ENCODE results near the gene FERMT3.
"Not testable (repeated sequence)": the region's sequence is repeated elsewhere in the genome, so short reads cannot be mapped to it uniquely, and the experiment has no call there.

The FERMT3 gene

DNA sequence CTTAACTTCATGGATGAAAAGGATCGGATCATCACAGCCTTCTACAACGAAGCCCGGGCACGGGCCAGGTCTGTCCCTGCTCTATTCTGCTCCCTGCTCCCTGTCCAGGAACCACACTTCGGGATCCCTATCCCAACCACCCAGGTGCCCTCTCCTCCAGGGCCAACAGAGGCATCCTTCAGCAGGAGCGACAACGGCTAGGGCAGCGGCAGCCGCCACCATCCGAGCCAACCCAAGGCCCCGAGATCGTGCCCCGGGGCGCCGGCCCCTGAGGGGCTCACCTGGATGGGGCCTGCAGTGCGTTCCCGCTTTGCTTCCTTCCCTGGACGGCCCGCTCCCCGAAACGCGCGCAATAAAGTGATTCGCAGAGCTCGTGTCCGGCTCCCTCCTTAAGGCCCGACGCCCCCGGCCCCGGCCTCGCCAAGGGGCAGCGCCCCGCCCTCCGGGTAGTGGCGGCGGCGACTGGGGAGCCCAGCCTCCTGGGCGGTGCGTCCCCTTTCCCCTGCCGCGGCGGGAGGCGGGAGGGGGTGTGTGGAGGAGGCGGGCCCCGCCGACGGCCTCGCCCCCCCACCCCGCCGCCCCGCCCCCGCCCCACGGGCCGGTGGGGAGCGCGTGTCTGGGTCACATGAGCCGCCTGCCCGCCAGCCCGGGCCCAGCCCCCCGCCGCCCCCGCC is 27.5 kb downstream of the FERMT3 start, which contains the start of gene VEGFB:
VEGFB (plus strand) TSS at position 672 of the 674 bp plus-strand sequence. CDS start 250 bp downstream, outside the sequence.
- DNase-seq (ENCODE audit: low read depth in 1 of 2, low spot score in 1 of 2) = peak; percentile 55 to 62

DNA sequence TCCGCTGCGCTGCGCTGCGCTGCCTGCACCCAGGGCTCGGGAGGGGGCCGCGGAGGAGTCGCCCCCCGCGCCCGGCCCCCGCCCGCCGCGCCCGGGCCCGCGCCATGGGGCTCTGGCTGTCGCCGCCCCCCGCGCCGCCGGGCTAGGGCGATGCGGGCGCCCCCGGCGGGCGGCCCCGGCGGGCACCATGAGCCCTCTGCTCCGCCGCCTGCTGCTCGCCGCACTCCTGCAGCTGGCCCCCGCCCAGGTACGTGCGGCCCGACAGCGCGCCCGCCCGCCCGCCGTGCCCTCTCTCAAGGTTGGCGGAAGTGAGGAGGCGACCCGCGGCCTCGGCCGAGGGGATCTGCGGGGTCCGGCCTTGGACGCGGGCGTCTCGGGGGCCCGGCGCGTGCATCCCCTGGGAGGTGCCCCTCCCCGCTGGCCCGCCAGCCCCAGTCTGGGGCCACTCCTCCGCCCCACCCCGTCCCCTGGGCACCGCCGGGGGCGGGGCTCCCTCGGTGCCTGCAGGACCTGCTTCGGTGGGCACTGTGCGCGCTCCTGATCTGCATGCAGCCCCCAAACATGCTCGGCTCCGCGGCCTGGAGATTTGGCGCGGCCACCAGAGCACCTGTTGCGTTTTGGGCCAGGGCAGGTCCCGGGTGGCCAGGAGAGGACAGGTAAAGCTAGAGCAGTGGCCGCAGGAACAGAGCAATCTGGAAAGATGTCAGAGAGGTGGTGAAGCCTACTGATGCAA is 28.3 kb downstream of the FERMT3 start:
- DNase-seq (ENCODE audit: low read depth in 1 of 2, low spot score in 1 of 2) = no peak

DNA sequence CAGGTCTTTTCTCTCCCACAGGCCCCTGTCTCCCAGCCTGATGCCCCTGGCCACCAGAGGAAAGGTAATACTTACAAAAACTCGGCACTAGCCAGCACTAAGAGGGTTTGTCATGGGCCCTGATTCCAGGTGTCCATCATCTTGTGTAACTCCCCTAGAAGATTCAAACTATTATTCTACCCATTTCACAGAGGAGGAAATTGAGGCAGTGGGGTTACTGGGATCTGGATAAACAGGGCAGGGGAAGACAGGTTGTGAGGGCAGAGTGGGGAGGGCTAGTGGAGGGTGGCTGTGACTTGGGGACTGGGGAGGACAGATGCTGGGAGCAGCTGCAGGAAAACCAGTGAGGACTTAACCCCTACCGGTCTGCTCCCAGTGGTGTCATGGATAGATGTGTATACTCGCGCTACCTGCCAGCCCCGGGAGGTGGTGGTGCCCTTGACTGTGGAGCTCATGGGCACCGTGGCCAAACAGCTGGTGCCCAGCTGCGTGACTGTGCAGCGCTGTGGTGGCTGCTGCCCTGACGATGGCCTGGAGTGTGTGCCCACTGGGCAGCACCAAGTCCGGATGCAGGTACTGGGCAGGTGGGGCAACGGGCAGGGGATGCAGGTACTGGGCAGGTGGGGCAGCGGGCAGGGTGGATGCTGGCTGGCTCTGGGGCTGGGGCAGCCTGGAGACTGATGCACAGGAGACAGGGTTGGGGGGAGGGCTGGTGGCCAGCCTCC is 29.1 kb downstream of the FERMT3 start:
- no peak for DNase-seq (ENCODE audit: low read depth in 1 of 2, low spot score in 1 of 2)

DNA sequence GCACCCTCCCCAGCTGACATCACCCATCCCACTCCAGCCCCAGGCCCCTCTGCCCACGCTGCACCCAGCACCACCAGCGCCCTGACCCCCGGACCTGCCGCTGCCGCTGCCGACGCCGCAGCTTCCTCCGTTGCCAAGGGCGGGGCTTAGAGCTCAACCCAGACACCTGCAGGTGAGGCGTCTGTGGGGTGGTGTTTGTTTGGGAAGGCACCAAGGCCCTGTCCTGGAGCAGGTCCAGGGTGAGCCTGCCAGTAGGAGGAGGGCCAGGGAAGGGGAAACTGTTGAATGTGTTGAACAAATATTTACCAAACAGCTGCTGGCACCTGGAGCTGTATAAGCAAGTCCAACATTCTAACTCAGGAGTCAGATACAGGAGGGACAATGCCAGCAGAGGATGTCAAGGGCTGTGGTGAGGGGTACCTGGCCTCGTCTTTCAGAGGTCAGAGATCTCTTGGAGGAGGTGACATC is 31.0 kb downstream of the FERMT3 start:
- no peak for DNase-seq (ENCODE audit: low read depth in 1 of 2, low spot score in 1 of 2)

DNA sequence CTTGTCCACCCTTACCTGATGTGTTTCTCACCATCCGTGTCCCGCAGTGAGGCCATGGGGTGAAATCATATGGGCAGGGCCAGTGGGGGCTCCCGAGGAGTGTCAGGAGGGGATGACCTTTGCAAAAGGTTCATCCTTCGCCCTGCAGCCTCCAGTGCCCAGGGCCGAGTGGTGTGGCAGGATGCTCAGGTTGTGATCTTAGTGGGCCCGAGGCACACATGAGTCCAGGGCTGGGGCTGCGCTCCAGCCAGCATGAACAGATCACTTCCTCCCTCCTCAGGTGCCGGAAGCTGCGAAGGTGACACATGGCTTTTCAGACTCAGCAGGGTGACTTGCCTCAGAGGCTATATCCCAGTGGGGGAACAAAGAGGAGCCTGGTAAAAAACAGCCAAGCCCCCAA is 31.6 kb downstream of the FERMT3 start:
- no peak for DNase-seq (ENCODE audit: low read depth in 1 of 2, low spot score in 1 of 2)

DNA sequence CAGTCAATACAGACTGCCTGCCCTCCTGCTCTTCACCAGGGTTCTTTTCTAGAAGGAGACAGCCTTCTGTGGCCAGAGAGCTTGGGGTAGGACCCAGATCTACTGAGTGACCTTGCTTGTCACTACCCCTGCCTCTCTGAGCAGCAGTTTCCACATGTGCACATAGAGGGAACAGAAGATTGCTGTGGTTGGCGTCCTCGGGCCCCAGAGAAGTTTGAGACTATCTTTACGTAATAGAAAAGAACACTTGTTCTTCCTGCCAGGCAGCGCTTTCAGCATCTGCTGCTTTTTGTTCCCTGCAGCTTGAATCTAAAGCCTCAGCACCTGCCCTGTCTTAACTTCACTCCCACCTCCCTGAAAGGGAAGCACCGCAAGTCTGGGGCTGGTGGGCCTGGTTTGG is 32.5 kb downstream of the FERMT3 start:
- DNase-seq (ENCODE audit: low read depth in 1 of 2, low spot score in 1 of 2) = no peak

DNA sequence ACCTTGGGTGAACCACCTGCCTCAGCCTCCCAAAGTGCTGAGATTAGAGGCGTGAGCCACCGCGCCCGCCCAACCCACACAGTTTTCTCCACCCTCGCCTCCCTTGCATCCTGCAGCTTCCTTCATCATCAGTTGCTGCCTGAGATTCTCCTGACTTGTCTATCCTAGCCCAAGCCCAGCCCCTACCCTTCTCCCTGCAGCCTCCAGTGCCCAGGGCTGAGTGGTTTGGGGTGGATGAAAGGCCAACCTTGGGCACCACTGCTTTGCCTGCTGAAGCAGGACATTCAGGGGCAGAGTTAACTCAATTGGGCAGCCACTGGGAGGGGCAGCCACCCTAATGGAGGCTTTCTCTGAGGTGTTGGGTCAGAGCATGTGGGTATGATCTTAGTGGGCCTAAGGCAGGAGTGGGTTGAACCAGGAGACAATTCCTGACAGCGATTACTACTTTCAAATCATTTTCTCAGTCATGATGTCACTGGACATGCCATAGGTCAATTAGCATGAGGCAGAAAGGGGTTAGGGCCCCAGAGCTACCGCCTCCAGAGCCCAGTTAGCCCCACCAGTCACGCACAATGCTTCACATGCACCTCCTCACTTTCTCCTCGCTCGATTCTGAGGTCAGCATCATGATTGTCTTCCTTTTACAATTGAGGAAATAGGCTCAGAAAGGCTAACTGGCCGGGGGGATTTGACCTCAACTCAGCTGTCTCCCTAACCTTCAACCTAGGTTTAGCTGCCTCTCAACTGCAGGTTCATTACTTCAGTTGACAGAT is 33.3 kb downstream of the FERMT3 start:
- no peak for DNase-seq (ENCODE audit: low read depth in 1 of 2, low spot score in 1 of 2)

DNA sequence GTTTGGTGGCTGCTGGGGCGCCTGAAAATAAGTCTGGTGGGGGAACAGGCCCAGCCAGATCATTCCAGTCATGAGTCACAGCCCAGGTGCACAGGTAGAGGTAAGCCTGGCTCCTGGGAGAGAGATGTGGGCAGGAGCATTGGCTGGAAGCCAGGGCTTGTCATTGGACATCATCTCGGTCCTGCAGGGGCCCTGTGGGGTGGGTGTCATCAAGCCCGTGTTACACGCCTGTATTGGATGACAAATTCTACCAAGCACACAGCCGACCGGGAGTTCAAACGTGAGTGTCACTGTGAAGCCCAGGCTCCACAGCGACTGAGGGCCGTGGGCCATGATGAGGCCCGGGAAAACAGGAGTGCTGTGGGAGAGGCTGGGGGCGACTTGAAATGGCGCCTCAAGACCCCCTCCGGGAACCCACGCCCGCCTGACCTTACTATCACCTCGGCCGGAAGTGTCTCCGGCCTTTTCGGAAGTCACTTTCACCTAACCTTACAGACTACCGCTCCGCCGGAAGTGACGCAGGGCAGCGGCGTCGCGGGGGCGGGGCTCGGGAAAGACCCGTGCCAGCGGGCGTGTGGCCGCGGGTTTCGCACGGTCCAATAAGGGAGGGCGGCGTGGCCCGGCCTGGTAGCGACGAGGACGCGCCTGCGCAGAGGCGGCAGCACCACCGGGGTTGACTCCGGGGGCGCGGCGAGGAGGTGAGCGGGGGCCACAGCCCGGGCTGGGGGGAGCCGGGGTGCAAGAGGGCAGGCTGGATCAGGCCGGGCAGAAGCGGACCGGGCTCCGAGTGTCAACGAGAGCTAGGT is 34.1 kb downstream of the FERMT3 start, which contains the start of gene FKBP2:
FKBP2 (plus strand) TSS at position 661 of the 806 bp plus-strand sequence. CDS start 1,293 bp downstream, outside the sequence.
- DNase-seq (ENCODE audit: low read depth in 1 of 2, low spot score in 1 of 2) = peak; percentile 97 to 98

DNA sequence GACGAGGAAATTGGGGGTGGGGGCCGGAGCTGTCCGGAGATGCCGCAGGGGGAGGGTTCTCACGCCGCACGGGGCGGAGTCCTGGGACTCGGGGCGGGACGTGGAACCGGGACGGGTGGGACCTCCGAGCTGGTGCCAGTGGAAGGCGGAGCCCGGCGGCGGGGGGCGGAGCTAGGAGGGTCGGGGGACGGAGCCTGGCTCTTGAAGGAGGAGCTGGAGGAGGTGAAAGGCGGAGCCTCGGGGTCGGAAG is 34.6 kb downstream of the FERMT3 start:
- DNase-seq (ENCODE audit: low read depth in 1 of 2, low spot score in 1 of 2) = peak; percentile 100

DNA sequence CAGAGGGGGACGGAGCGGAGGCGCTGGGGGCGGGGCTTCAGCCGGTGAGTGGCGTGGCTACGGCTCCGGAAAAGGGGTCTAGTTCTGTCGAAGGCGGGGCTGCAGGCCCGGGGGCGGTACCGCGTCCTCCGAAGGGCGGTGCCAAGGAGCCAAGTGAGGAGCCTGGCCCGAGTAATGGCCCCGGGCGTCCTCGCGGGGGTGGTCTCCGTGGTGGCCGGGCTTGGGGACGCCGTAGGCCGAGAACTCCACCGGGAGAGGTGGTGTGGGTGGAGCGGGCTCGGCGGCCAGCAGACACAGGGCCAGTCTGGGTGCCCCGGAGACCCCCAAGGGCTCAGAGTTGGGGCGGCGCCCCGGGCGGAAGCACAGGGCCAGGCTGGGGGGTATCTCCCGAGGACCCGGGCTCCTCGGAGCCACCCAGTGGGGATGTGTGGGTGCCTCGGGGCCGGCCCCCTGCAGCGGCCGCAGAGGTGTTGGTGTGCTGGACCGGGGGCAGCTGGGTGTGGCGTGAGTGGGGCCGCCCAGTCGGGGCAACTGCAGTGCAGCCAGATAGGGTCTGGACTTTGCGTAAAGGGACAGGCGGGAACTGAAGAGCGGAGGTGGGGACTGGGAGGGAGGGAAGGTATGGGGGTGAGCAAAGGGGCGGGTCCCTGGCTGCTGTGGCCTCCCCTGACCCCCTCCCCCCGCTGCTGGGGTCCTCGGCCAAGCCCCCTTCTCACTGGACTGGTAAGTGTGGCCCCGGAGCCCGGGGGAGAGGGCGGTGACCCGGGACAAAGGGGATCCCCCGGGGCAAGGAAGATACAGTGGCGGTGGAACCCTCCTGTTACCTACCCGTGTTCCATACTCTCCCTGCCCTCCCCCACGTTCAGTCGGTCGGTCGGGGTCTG is 35.2 kb downstream of the FERMT3 start:
- no peak for DNase-seq (ENCODE audit: low read depth in 1 of 2, low spot score in 1 of 2)

DNA sequence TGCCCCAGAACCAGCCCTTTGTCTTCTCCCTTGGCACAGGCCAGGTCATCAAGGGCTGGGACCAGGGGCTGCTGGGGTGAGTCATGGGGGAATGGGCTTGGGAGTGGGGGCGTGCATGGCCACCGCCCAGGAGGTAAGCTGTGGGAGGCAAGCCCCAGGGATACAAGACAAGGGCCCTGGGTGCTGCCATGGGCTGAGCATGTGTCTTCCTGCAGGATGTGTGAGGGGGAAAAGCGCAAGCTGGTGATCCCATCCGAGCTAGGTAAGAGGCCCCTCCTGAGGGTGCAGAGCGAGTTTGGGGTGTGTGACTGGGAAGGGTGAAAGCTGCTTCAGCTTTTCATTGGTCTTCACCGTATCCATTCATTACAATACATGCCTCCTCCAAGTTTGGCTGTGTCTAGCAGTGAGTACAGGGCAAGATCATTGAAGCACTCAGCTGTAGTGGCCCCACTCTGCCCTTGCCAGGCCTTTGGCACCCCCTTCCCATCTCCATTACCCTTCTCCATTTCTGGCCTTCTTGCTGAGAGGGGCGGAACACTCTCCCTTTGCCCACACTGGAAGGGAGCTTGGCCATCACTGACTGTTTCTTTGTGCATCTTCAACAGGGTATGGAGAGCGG is 36.8 kb downstream of the FERMT3 start:
- no peak for DNase-seq (ENCODE audit: low read depth in 1 of 2, low spot score in 1 of 2)

DNA sequence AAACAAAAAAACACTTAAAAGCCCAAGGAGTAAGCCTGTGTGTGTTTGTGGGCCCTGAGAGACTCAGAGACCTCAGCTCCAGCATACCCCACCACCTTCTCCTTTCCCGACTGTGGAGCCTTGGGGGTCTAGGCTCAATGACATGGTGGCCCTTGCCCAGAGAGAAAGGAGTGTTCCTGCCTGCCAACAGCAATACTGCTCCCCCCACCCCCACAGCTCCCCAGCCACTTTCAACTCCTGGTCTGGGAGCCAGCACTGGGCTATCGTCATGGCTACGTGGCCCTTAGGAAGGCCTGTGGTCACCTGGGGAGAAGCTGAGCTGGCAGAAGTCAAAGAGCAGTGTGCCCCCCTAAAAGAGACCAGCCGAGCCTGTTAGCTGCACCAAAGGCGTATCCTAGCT is 37.6 kb downstream of the FERMT3 start:
- DNase-seq (ENCODE audit: low read depth in 1 of 2, low spot score in 1 of 2) = no peak

DNA sequence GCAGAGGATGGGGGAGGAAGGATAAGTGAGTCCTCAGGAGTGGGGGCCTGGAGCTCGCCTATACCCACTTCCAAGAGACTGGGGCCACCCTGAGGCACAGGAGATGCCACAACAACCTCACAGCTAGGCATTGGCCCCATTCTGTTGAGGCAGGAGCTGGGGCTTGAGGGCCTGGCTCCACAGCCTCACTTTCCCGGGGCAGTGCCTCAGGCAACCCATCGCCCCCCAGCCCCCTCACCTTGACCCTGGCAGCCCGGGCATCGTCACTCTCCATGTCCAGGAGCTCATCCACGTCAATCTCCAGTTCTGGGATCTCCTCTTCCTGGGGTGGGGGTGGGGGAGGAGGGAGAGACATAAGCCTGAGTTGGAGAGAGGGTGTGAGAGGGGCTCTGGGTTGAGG is 38.4 kb downstream of the FERMT3 start:
- no peak for DNase-seq (ENCODE audit: low read depth in 1 of 2, low spot score in 1 of 2)

DNA sequence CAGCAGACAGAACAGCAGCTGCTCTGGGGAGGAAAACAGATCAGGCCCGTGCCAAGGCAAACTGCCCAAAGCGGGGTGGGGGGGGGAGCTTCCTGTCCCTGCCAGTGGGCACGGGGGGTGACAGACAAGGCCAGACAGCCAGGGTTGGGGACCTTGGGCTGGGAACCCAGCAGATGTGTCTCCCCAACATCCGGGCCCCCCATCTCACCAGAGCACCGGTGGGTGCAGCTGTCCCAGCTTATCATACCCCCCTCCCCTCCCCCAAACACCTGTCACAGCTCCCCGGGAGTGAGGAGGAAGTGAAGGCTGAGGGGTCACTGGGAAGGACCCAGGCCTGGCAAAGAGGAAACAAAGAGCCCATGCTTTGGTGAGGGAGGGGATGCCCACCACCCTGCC is 38.9 kb downstream of the FERMT3 start:
- no peak for DNase-seq (ENCODE audit: low read depth in 1 of 2, low spot score in 1 of 2)

DNA sequence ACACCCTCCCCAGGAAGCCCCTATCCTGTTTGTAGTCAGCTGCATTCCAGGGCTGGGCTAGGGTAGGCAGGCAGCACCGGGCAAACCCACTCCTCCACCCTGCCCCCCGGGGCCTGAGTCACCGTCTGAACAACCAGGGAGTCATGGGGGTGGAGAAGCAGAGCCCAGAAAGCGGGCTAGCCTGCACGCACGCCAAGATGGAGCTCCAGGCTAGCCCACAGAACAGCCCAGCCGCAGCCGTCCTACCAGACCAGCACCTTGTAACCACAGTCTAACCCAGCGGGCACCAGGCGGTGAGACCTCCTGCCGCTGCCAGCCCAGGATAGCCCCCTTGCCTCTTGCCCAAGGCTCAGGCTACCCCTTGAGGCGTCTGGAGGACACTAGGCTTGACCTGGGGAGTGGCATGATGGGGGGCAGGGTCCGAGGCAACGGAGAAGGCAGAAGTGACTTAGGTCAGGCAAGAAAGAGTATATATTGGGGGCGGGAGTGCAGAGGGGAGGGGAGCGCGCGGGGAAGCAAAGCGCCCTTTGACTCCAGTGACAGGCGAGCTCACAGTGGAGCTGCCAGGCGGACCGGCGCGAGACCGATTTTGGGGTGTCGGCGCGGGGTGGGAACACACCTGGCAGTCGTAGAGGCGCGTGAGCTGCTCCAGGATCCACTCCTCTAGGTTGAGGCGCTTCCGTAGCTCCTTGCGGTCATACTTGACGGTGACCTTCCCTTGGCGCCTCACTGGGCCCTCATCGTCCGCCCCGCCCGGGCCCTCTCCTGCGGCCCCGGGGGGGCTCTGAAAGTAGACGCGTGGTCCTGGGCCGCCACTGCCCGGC is 39.5 kb downstream of the FERMT3 start:
- peak; percentile 56 to 76 for DNase-seq (ENCODE audit: low read depth in 1 of 2, low spot score in 1 of 2)

DNA sequence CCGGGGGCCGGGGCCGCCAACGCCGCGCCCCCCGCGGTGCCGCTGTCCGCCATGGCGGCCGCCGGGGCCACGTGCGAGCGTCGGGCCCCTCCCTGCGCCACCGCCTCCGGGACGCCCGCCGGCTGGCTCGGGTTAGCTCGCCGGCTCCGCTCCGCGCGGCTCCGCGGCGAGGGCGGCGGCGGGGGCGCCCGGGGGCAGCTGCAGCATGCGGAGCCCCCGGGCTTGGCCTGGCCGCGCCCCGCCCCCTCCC is 40.0 kb downstream of the FERMT3 start:
- DNase-seq (ENCODE audit: low read depth in 1 of 2, low spot score in 1 of 2) = not testable (repeated sequence)

DNA sequence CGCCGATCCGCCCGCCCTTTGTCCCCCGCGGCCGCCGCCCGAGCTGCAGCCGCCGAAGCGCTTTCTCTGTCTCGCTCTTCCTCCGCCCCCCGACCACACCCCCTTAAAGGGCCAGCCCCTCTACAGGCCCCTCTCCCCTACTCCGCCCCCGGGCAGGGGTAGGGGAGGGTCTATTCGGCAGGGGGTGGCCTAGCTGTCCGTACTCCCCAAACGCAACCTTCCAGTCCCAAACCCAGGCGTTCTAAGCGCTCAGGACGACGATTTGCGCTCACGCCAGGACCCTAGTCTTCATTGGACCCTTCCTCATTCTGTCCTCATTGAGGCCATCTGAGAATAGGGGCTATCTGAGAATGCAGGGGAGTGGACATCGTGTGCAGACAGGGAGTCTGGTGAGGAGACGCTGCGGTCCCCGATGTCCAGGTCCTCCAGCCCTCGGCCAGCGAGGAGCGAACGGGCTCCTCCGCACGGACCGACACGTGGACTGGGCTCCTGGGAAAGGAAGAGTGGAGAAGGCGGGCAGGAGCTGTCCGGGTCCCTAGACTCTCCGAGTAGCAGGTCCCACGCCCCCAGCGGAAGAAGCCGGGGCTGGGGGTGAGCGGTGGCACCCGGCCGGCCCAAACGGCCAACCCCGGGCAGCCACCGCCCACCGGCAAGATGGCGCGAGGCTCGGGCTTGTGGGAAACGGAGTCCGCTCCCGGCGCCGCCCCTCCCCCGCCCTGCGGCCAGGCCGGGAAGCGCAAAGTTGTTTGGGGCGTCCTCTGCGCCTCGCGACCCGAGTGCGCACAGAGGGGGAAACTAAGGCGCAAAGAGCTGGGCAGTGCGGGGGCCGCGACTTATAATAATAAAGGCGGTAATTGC is 40.6 kb downstream of the FERMT3 start, which contains the start of gene PPP1R14B:
PPP1R14B (minus strand) TSS at position 73 of the 858 bp plus-strand sequence. CDS start 270 bp downstream, outside the sequence.
- DNase-seq (ENCODE audit: low read depth in 1 of 2, low spot score in 1 of 2) = peak; percentile 56 to 77

All from stimulated activated CD4-positive, alpha-beta T cell treated with anti-CD3 and anti-CD28 coated beads, Interleukin-15, amount 100 ng/mL, for 1 hour (primary cell).